C4-2B (cell line): Measurements from ENCODE around the gene NRG3.
"Not testable (repeated sequence)": the region's sequence is repeated elsewhere in the genome, so short reads cannot be mapped to it uniquely, and the experiment has no call there.

Source experiments
- H3K27ac ChIP-seq: fragments of 450-650 bp; 2 replicates; pipeline ENCODE4 v1.5.1; 2017
- CTCF ChIP-seq: fragments of 450-650 bp; conservative IDR thresholded peaks from 2 replicates; pipeline ENCODE4 v1.5.1; 2017; ENCODE audit warnings: mild to moderate bottlenecking
- ZFX ChIP-seq: fragments of 450-650 bp; IDR thresholded peaks from 2 replicates; pipeline ENCODE4 v1.6.1; 2017

Gene NRG3

GRCh38 chr10:82668221-82668895, 793.4 kb downstream of the NRG3 start:
- H3K27ac ChIP-seq, result no peak overlapping the region
- TF ChIP-seq ZFX (no peak), CTCF (no peak)

GRCh38 chr10:82674036-82674435, 799.0 kb downstream of the NRG3 start:
- TF ChIP-seq ZFX, result no peak
- no peak for TF ChIP-seq CTCF
- H3K27ac ChIP-seq, result no peak overlapping the region

GRCh38 chr10:82677932-82678331, 802.9 kb downstream of the NRG3 start:
- H3K27ac ChIP-seq, result not testable (repeated sequence)

GRCh38 chr10:82678451-82678850, 803.5 kb downstream of the NRG3 start:
- not testable (repeated sequence) for H3K27ac ChIP-seq

GRCh38 chr10:82680608-82681007, 805.6 kb downstream of the NRG3 start:
- no peak for TF ChIP-seq CTCF
- TF ChIP-seq ZFX, result no peak

GRCh38 chr10:82683945-82684344, 809.0 kb downstream of the NRG3 start:
- no peak for TF ChIP-seq CTCF
- no peak for TF ChIP-seq ZFX

More at GRCh38 chr10:82680608-82681007, 805.6 kb downstream of the NRG3 start:
- H3K27ac ChIP-seq, result no peak overlapping the region

GRCh38 chr10:82685087-82685486, 810.1 kb downstream of the NRG3 start:
- TF ChIP-seq CTCF (no peak), ZFX (no peak)
- H3K27ac ChIP-seq, result no peak overlapping the region

More at GRCh38 chr10:82683945-82684344, 809.0 kb downstream of the NRG3 start:
- no peak overlapping the region for H3K27ac ChIP-seq

- no peak overlapping the region for H3K27ac ChIP-seq
Observed at GRCh38 chr10:82691211-82691610, 816.2 kb downstream of the NRG3 start.

More at GRCh38 chr10:82691211-82691610, 816.2 kb downstream of the NRG3 start:
- no peak for TF ChIP-seq ZFX
- TF ChIP-seq CTCF, result no peak
